Measurements from ENCODE around the gene TNNT1.
A peak's percentile ranks its signal among the peaks of the same experiment; 100 is the strongest.

TNNT1 gene

GRCh38 chr19:55086730-55087541 lies 62.1 kb downstream of the TNNT1 start:
- DNase-seq: peak; percentile 86

GRCh38 chr19:55085923-55086715 lies 62.9 kb downstream of the TNNT1 start:
- DNase-seq: no peak

GRCh38 chr19:55084416-55084815 lies 64.6 kb downstream of the TNNT1 start:
- DNase-seq: no peak

- DNase-seq: peak; percentile 48
Measured at GRCh38 chr19:55083004-55083850, 65.8 kb downstream of the TNNT1 start.

All from DMS53 (cell line).